ENCODE data around the gene FECH. TPM values are rescaled to one million over a fixed set of nuclear protein-coding genes. Genes with fewer than 3 reads are reported as not detected.

The FECH gene
- total RNA-seq, 2 experiments from 2014 or later = 5.3 to 14.2 TPM

DNA sequence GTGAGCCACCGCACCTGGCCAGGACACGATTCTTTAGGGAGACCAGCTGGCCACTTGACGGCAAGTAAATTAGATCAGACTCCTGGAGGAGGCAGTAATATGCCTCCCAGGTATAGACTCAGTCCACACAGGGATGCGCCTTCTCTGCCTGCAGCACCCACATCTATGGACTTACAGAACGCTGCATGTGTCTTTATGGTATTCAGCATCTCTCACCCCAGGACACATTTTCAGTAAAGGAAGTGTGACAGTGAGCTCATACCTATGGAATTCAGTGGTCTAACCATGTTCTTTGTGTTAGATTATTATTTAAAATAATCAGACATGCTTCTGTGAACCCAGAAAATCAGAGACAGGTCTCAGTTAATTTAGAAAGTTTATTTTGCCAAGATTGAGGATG is 41.0 kb upstream of the FECH start:
- Histone ChIP-seq H3K9me2 (ENCODE audit: insufficient read depth, low read length) (no peaks in the 10 kb centered on the region), H3K4me1 (ENCODE audit: insufficient read depth, low read length, poor library complexity, severe bottlenecking) (peaks cover 15% of the 10 kb centered on the region), H3K27ac (ENCODE audit: low read depth, low read length, poor library complexity, severe bottlenecking) (no peak overlapping the region), H2AFZ (ENCODE audit: low read length) (no peak overlapping the region), H4K20me1 (ENCODE audit: insufficient read depth, low read length) (0 out of 2 replicates have a peak, but pooled peaks cover 4% of the 10 kb centered on the region), H3K79me2 (ENCODE audit: insufficient read depth, low read depth, low read length) (peaks cover 10% of the 10 kb centered on the region; the same call in 1 of the 2 replicates), H3K9me3 (ENCODE audit: low read length) (no peaks in the 10 kb centered on the region), H3K4me3 (ENCODE audit: low read depth, low read length, poor library complexity, severe bottlenecking) (no peak overlapping the region), H3K4me2 (ENCODE audit: low read length) (no peak overlapping the region), H3K36me3 (ENCODE audit: insufficient read depth, low read length) (no peaks in the 10 kb centered on the region)
- ChIA-PET CTCF (ENCODE audit: unreplicated experiment) (no interaction called here), POLR2A (interaction anchor here (0.7 kb wide), 1 partner anchor 628 kb away, joined by 6 read pairs; no protein-coding TSS in a partner anchor)
- intact Hi-C loops (cut with micrococcal nuclease; ENCODE audit: unreplicated experiment) = no loop called here
- TF ChIP-seq EZH2phosphoT487 (IDR thresholded peaks at IDR 0.05; ENCODE audit: borderline replicate concordance, low read depth, low read length) (no peak), CTCF (conservative IDR thresholded peaks at IDR 0.05; ENCODE audit: low read length) (no peak)
- no peak for DNase-seq (ENCODE audit: low spot score)
- BruUV-seq (replicated peaks) = no TSS peak

- Histone ChIP-seq H3K4me3 (ENCODE audit: low read depth, low read length, poor library complexity, severe bottlenecking) (no peak overlapping the region), H3K4me2 (ENCODE audit: low read length) (no peak overlapping the region), H3K9me2 (ENCODE audit: insufficient read depth, low read length) (no peaks in the 10 kb centered on the region), H3K79me2 (ENCODE audit: insufficient read depth, low read depth, low read length) (peaks cover 15% of the 10 kb centered on the region), H3K4me1 (ENCODE audit: insufficient read depth, low read length, poor library complexity, severe bottlenecking) (peaks cover 18% of the 10 kb centered on the region), H3K9me3 (ENCODE audit: low read length) (no peaks in the 10 kb centered on the region), H4K20me1 (ENCODE audit: insufficient read depth, low read length) (peaks cover 6% of the 10 kb centered on the region; the same call in 1 of the 2 replicates), H3K27ac (ENCODE audit: low read depth, low read length, poor library complexity, severe bottlenecking) (no peak overlapping the region), H2AFZ (ENCODE audit: low read length) (no peak overlapping the region), H3K36me3 (ENCODE audit: insufficient read depth, low read length) (peaks cover 4% of the 10 kb centered on the region; the same call in 1 of the 2 replicates)
- ChIA-PET CTCF (ENCODE audit: unreplicated experiment) (no interaction called here), POLR2A (no interaction called here)
- TF ChIP-seq EZH2phosphoT487 (IDR thresholded peaks at IDR 0.05; ENCODE audit: borderline replicate concordance, low read depth, low read length) (no peak), CTCF (conservative IDR thresholded peaks at IDR 0.05; ENCODE audit: low read length) (no peak)
- intact Hi-C loops (cut with micrococcal nuclease; ENCODE audit: unreplicated experiment) = no loop called here
- no peak for DNase-seq (ENCODE audit: low spot score)
- BruUV-seq (replicated peaks) = no TSS peak
Measured at GRCh38 chr18:57624988-57625387, 38.5 kb upstream of the FECH start.

GRCh38 chr18:57621246-57621604 is 34.7 kb upstream of the FECH start:
- no peaks in the 10 kb centered on the region for H3K9me3 ChIP-seq (ENCODE audit: low read length)
- H3K4me1 ChIP-seq (ENCODE audit: insufficient read depth, low read length, poor library complexity, severe bottlenecking) = peaks cover 18% of the 10 kb centered on the region
- H3K27ac ChIP-seq (ENCODE audit: low read depth, low read length, poor library complexity, severe bottlenecking) = peak overlapping the region; percentile 36
- H3K79me2 ChIP-seq (ENCODE audit: insufficient read depth, low read depth, low read length) = peaks cover 32% of the 10 kb centered on the region
- peaks cover 30% of the 10 kb centered on the region for H3K36me3 ChIP-seq (ENCODE audit: insufficient read depth, low read length)
- ChIA-PET CTCF (ENCODE audit: unreplicated experiment) (no interaction called here), POLR2A (interaction anchor here (0.6 to 1.1 kb wide), 3 partner anchors 8 to 12 kb away, joined by 3 to 4 read pairs (median 4); no protein-coding TSS in a partner anchor)
- no TSS peak for BruUV-seq (replicated peaks)
- TF ChIP-seq EZH2phosphoT487 (IDR thresholded peaks at IDR 0.05; ENCODE audit: borderline replicate concordance, low read depth, low read length) = no peak
- TF ChIP-seq CTCF (conservative IDR thresholded peaks at IDR 0.05; ENCODE audit: low read length) = no peak
- H3K9me2 ChIP-seq (ENCODE audit: insufficient read depth, low read length) = no peaks in the 10 kb centered on the region
- no peak overlapping the region for H2AFZ ChIP-seq (ENCODE audit: low read length)
- H3K4me2 ChIP-seq (ENCODE audit: low read length) = peak overlapping the region; percentile 95
- peak overlapping the region; percentile 90 for H3K4me3 ChIP-seq (ENCODE audit: low read depth, low read length, poor library complexity, severe bottlenecking)
- peak; percentile 14 for DNase-seq (ENCODE audit: low spot score)
- intact Hi-C loops (cut with micrococcal nuclease; ENCODE audit: unreplicated experiment) = loop anchor here (1.0 kb wide), 1 partner anchor 9 kb away; no protein-coding TSS in a partner anchor
- H4K20me1 ChIP-seq (ENCODE audit: insufficient read depth, low read length) = peaks cover 6% of the 10 kb centered on the region; the same call in 1 of the 2 replicates
